BE2C (cell line): ENCODE results near the gene AP5Z1.

Experiments used
- DNase-seq: peaks from one replicate; pipeline ENCODE4 v3.0.0-alpha.2; 2020
- H3K27me3 ChIP-seq: fragments of 250-450 bp; sonication (Bioruptor Pico); 2 replicates; pipeline ENCODE4 v1.5.1; 2020; ENCODE audit warnings: mild to moderate bottlenecking
- H3K36me3 ChIP-seq: fragments of 250-450 bp; sonication (Bioruptor Pico); 2 replicates; pipeline ENCODE4 v1.5.1; 2020; ENCODE audit warnings: mild to moderate bottlenecking
- H3K4me1 ChIP-seq: fragments of 250-450 bp; sonication (Bioruptor Pico); 2 replicates; pipeline ENCODE4 v1.5.1; 2020
- H3K4me3 ChIP-seq: 2 replicates; pipeline ENCODE4 v1.5.1; 2011; ENCODE audit warnings: low read depth, low read length
- H3K9me3 ChIP-seq: fragments of 250-450 bp; sonication (Bioruptor Pico); 2 replicates; pipeline ENCODE4 v1.5.1; 2020
- TF ChIP-seq, protein P1 (sequence below): IDR thresholded peaks from 2 replicates; pipeline ENCODE4 v1.5.1; 2012; ENCODE audit warnings: mild to moderate bottlenecking, low read depth, low read length

The AP5Z1 gene

GRCh38 chr7:4818000-4818794 lies 42.8 kb downstream of the AP5Z1 start:
- Histone ChIP-seq H3K36me3 (no peaks in the 10 kb centered on the region), H3K27me3 (no peaks in the 10 kb centered on the region), H3K4me1 (no peaks in the 10 kb centered on the region), H3K9me3 (no peaks in the 10 kb centered on the region), H3K4me3 (no peak overlapping the region)
- DNase-seq: no peak
- TF ChIP-seq, protein P1, sequence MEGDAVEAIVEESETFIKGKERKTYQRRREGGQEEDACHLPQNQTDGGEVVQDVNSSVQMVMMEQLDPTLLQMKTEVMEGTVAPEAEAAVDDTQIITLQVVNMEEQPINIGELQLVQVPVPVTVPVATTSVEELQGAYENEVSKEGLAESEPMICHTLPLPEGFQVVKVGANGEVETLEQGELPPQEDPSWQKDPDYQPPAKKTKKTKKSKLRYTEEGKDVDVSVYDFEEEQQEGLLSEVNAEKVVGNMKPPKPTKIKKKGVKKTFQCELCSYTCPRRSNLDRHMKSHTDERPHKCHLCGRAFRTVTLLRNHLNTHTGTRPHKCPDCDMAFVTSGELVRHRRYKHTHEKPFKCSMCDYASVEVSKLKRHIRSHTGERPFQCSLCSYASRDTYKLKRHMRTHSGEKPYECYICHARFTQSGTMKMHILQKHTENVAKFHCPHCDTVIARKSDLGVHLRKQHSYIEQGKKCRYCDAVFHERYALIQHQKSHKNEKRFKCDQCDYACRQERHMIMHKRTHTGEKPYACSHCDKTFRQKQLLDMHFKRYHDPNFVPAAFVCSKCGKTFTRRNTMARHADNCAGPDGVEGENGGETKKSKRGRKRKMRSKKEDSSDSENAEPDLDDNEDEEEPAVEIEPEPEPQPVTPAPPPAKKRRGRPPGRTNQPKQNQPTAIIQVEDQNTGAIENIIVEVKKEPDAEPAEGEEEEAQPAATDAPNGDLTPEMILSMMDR: no peak

DNA sequence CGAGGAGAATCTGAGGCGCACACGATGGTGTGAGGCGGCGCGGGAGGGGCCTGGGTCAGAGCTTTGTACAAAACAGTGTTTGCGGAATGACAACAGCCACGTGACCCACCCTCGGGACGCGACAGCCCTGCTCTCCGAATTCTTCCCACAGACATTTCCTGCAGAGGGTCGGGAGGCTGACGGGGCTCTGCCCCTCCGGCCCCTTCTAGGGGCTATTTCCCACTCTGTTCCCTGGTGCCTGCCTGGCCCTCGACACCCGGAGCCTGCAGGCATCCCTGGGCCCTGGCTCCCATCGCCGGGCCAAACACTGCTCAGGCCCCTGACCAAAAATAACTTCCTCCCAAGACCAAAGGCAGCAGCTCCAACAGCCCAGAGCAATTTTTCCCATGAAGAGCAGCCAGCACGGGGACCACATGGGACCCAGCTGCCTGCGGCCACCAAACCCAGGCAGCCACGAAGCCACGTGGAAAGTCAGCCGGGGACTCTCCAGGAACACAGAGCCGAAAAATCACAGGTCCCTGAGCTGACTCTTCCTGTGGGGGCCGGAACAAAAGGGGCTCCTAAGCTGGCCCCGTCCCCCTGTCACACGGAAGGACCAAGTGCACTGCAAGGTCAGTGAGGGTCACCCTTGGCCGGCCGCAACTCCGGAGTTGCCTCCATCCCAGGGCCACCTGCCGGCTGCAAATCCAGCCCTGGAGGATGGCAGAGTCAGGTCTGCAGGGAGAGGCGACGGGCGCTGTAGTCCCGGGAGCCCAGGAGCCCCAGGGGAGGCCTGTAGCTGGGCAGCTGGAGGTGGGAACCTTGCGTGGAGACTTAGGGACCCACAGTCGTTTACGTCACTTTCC lies 44.4 kb downstream of the AP5Z1 start:
- TF ChIP-seq, protein P1: no peak
- H3K4me1 ChIP-seq: no peaks in the 10 kb centered on the region
- DNase-seq: no peak
- H3K9me3 ChIP-seq: no peaks in the 10 kb centered on the region
- no peaks in the 10 kb centered on the region for H3K27me3 ChIP-seq
- no peak overlapping the region for H3K4me3 ChIP-seq
- H3K36me3 ChIP-seq: no peaks in the 10 kb centered on the region

- no peaks in the 10 kb centered on the region for H3K4me1 ChIP-seq
- TF ChIP-seq, protein P1: no peak
- H3K36me3 ChIP-seq: no peaks in the 10 kb centered on the region
- DNase-seq: no peak
- H3K9me3 ChIP-seq: no peaks in the 10 kb centered on the region
- no peaks in the 10 kb centered on the region for H3K27me3 ChIP-seq
- H3K4me3 ChIP-seq: no peak overlapping the region
These were observed 45.1 kb downstream of the AP5Z1 start for GRCh38 chr7:4820405-4820966.

DNA sequence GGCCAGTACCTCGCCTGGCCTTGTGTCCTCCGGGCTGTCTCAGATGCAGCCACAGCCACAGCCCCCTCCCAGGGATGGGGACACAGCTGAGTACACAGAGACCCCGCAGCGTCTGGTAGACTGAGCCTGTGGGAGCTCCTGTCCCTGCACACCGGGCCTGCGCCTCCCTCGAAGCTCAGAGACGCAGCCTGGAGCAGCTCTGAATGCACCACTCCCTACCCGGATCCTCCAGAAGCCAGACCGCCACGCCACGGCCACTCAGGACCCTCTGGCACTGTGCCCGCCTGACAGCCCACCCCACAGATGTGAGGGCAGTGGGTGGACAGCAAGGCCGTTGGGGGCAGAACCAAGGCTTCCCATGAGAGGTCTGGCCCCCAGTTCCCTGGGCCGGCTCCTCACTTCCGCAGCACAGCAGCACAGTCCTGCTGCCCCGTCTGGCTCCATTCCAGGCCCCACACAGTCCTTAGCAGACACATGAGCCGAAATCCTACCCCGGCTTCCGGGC lies 45.6 kb downstream of the AP5Z1 start:
- TF ChIP-seq, protein P1: no peak
- DNase-seq: no peak
- Histone ChIP-seq H3K4me1 (no peaks in the 10 kb centered on the region), H3K27me3 (no peaks in the 10 kb centered on the region), H3K9me3 (no peaks in the 10 kb centered on the region), H3K4me3 (no peak overlapping the region), H3K36me3 (no peaks in the 10 kb centered on the region)

DNA sequence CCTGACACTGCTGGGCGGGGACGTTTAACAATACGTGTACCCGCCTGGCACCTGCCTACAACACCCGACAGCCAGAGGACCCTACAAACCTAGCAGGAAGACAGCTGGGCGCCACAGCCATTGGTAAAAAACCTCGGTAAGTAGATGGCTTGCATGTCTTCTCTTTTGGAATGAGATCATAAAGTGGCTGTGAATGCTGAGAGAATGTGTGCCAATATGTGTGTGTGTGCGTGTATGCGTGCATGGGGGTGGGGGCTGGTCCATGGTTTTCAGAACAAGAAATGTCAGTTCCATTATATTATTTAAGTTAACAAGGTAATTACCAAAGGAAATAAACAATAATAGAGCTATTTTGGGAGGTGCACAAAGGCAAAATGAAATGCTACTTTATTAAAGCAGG lies 47.3 kb downstream of the AP5Z1 start:
- Histone ChIP-seq H3K4me1 (no peaks in the 10 kb centered on the region), H3K27me3 (no peaks in the 10 kb centered on the region), H3K9me3 (no peaks in the 10 kb centered on the region), H3K4me3 (no peak overlapping the region), H3K36me3 (no peaks in the 10 kb centered on the region)
- no peak for DNase-seq
- TF ChIP-seq, protein P1: no peak
